Measurements from ENCODE around the gene GRM8.
"Not testable (repeated sequence)": the region's sequence is repeated elsewhere in the genome, so short reads cannot be mapped to it uniquely, and the experiment has no call there.

Gene GRM8

GRCh38 chr7:126908564-126908963 is 344.2 kb downstream of the GRM8 start:
- DNase-seq (ENCODE audit: low read depth): not testable (repeated sequence)

DNA sequence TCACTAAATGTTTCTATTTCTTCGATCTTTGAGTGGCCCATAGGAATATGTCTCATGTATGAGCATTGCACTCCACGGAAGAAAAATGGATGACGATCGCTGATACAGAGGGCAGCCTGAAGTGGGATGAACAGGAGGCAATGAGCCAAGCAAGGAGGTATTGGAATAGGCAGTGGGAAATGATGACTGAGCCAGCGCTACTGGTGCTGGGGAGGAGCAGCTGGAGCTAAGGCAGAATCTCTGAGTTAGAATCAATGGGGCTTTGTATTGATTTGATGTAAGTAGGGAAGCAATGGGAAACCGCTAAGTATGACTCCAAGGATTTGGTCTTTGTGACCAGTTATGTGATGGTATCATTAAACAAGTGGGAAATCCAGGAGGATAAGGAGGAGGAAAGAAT is 345.1 kb downstream of the GRM8 start:
- DNase-seq (ENCODE audit: low read depth): not testable (repeated sequence)

DNA sequence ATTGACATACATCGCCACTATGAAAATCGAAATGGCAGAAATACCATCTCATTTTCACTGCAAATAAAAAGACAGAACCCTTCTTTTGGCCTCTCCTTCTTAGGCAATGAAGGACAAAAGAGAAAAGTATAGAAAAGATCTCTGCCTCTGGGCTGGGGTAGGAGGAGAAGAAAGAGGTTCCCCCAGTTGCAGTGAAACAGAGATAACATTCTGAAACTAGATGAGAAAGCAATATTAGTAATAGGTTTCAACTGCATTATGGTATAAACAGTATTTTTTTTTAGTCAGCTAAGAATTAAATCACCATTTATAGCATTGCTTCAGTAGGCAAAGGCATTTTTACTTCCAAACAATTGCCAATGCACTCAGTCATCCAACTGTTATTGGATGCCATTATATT is 347.5 kb downstream of the GRM8 start:
- not testable (repeated sequence) for DNase-seq (ENCODE audit: low read depth)

GRCh38 chr7:126901041-126901765 is 351.5 kb downstream of the GRM8 start:
- not testable (repeated sequence) for DNase-seq (ENCODE audit: low read depth)

GRCh38 chr7:126887980-126888379 is 364.8 kb downstream of the GRM8 start:
- DNase-seq (ENCODE audit: low read depth): not testable (repeated sequence)

DNA sequence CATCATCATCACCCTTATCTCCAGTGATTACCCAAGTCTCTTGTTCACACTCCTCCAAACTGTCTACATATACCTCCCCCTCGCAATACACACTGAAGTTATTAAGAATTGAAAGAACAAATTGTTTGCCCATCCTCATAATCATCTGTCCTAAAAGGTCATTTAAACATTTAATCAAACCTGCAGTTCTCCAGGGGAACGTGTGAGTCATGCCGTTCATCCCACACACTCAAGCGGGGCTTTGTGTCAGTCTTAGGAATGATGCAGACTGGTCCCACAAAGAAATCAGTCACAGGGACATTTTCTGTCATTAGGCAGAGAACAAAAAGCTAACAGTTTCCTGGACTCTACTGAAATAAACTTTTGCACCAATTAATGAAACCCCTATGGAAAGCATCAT is 365.2 kb downstream of the GRM8 start:
- not testable (repeated sequence) for DNase-seq (ENCODE audit: low read depth)

- not testable (repeated sequence) for DNase-seq (ENCODE audit: low read depth)
Observed at GRCh38 chr7:126882730-126883129, 370.0 kb downstream of the GRM8 start.

GRCh38 chr7:126881908-126882307 is 370.8 kb downstream of the GRM8 start:
- not testable (repeated sequence) for DNase-seq (ENCODE audit: low read depth)

GRCh38 chr7:126881315-126881714 is 371.4 kb downstream of the GRM8 start:
- DNase-seq (ENCODE audit: low read depth): no peak

GRCh38 chr7:126876536-126876935 is 376.2 kb downstream of the GRM8 start:
- not testable (repeated sequence) for DNase-seq (ENCODE audit: low read depth)

DNA sequence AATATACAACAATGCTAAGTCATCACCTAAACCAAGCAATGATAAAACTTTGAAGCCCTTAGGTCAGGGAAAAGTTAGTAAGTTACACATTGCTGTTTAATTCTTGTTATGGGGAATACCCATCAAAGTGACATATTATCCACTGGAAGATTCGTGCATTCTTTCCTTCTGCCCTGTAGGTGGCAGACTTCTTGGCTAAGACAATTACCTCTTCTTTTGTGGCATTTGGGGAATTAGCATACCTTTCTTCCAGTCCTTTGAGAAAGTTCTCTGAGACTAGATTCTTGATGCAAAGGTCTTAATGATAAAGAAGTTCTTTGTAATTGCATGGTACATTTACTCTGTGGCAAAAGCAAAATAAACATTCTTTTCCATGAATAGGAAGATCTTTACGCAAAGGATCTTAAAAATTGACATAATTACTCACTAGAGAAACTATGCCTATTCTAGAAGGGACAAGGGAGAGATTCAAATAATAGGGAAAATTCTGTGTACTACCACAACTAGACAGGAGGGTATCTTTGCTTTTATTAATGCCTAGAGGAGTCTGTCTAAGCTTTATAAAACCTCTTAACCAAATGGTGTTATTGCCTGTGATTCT is 395.9 kb downstream of the GRM8 start:
- DNase-seq (ENCODE audit: low read depth): no peak

GRCh38 chr7:126845331-126845730 is 407.4 kb downstream of the GRM8 start:
- no peak for DNase-seq (ENCODE audit: low read depth)

DNA sequence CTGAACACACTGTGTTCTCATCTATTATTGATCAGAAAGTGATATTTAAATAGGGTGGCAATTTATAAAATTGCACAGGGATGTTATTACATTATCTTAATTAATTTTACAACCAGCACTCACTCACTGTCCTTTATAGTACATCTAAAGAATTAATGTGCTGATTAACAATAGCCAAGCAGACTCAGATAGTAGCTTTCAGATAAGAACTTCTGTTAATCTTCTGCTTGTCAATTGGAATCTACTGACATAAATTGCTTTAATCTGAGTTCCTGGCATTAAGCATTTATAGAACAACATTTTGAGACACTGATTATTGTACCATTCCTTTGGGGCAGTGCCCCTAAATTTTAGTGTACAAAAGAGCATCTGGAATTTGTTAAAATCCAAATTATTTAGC is 408.9 kb downstream of the GRM8 start:
- no peak for DNase-seq (ENCODE audit: low read depth)

DNA sequence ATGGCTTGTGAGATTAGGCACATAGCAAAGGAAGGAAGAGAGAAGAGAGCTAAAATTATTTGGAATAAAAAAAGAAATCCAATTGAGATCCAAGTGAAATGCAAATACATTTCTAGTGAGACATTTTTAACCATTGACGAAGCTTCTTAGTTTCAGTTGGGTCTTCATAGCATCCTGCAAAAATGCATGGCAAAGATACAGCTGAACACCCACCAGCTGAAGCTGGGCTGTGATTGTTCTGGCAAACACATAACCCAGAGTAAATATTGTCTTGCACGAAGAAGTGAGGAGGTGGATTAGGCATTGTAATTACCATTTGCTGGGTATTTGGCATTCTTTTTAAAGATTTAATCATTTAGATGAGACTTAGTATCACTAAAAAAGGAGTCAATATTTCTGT is 409.4 kb downstream of the GRM8 start:
- no peak for DNase-seq (ENCODE audit: low read depth)

DNA sequence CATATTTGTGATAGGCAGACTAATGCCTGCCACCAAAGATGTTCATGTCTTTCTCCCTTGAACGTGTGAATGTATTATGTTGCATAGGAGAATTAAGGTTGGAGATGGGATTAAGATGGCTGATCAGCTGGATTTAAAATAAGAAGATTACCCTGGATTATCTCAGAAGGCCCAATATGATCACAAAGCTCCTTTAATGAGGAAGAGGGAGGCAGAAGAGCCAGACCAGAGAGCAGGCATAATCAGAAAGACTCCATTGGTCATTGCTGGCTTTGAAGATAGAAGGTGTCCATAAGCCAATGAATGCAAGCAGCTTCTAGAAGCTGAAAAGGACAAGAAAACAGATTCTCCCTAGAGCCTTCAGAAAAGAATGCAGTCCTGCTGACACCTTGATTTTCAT is 410.3 kb downstream of the GRM8 start:
- no peak for DNase-seq (ENCODE audit: low read depth)

DNA sequence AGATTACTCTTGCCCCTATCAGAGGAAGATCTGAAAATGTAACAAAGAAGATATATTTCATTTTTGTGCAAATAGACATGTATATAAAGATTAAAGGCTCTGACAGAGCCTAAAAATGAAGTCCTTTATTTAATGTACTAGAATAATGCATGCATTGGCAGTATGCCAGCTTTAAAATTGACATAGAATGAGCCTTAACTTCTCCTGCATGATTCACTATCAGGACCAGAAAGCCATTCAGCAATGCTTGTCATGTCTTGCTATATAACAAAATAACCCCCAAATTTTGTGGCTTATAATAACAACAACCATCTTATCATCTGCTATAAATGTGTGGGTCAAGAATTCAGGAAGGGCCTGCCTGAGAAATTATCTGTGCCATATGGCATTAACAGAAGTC is 411.9 kb downstream of the GRM8 start:
- DNase-seq (ENCODE audit: low read depth): no peak

GRCh38 chr7:126839624-126840023 is 413.1 kb downstream of the GRM8 start:
- DNase-seq (ENCODE audit: low read depth): no peak

DNA sequence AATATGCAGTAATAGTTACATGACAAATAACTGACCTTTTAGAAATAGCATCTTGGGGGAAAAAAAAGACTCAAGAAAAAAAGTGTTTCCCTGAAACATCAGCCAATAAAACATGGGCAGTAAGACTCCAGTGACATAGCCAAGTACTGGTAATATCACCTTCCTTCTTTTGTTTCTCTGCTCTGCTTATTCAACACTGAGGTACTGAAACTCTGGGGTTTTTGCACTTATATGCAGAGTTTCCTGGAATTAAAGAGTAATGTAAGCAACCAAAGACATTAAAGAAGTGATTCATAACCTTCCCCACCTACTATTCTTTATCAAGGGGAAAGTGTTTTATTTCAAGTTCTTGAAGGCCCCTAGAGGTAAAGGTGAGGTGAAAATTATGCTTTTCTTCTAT is 414.5 kb downstream of the GRM8 start:
- no peak for DNase-seq (ENCODE audit: low read depth)

- DNase-seq (ENCODE audit: low read depth): not testable (repeated sequence)
Observed at GRCh38 chr7:126831241-126831640, 421.5 kb downstream of the GRM8 start.

- no peak for DNase-seq (ENCODE audit: low read depth)
Observed at GRCh38 chr7:126820925-126821324, 431.8 kb downstream of the GRM8 start.

DNA sequence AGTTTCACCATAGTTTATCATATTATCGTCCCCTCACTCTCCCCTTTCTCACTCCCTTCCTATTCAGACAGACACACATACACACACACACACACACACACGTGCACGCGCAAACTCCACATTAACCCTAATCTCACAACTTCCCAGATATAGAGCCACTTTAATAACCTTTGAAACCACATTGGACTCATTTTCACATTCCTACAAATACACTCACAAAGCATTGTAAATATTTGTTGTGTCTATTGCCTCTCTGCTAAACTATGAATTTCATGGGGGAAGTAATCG is 433.6 kb downstream of the GRM8 start:
- DNase-seq (ENCODE audit: low read depth): no peak

- no peak for DNase-seq (ENCODE audit: low read depth)
Observed at GRCh38 chr7:126818393-126819196, 434.1 kb downstream of the GRM8 start.

DNA sequence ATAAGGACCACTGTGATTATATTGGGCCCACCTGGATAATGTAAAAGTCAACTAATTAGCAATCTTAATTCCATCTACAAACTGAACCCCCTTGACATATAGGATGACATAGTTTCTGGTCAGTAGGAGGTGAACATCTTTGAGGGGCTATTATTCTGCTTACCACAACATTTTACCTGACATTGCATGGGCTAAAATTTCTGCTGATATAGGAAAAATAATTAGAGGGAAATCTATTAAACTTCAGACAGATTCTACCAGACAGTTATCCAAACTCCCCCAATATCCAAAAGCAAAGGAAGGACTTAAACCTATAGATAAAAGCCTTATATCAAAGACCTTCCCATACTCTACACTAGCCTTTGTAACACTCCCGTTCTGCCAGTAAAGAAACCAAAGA is 443.6 kb downstream of the GRM8 start:
- DNase-seq (ENCODE audit: low read depth): no peak

All from stimulated activated CD8-positive, alpha-beta memory T cell treated with anti-CD3 and anti-CD28 coated beads, Interleukin-12 subunit alpha, Interleukin-12 subunit beta, amount 100 ng/mL, for 4 hours (primary cell).